Measurements from ENCODE around the gene RTN4IP1. TPM values are rescaled to one million over a fixed set of nuclear protein-coding genes. Genes with fewer than 3 reads are reported as not detected.

RTN4IP1 gene
- total RNA-seq, 1 experiment from 2014 or later = 12.5 TPM

GRCh38 chr6:106525107-106525881 lies 104.0 kb downstream of the RTN4IP1 start:
- DNase-seq = no peak
- Histone ChIP-seq H4K91ac (ENCODE audit: insufficient read length, low read depth, low read length) (no peak overlapping the region), H4K5ac (ENCODE audit: insufficient read length, low read depth, low read length) (no peak overlapping the region), H3K79me2 (ENCODE audit: insufficient read depth, low read length) (no peaks in the 10 kb centered on the region), H4K20me1 (ENCODE audit: control insufficient read depth, insufficient read depth, insufficient read length) (no peaks in the 10 kb centered on the region), H3K4me2 (ENCODE audit: insufficient read depth, insufficient read length, low read length) (no peak overlapping the region), H3K4ac (ENCODE audit: low read depth, low read length) (no peak overlapping the region), H2BK120ac (ENCODE audit: low read depth, low read length, poor library complexity, severe bottlenecking) (no peak overlapping the region), H2BK12ac (ENCODE audit: insufficient read length, low read depth, low read length) (no peak overlapping the region), H3K18ac (ENCODE audit: insufficient read length, low read depth, low read length) (no peak overlapping the region), H3K79me1 (ENCODE audit: insufficient read depth, low read depth, low read length, poor library complexity, severe bottlenecking) (no peaks in the 10 kb centered on the region), H2BK20ac (ENCODE audit: low read depth, low read length, poor library complexity, severe bottlenecking) (no peak overlapping the region), H3K27ac (ENCODE audit: insufficient read length, low read depth, low read length) (no peak overlapping the region), H2BK15ac (ENCODE audit: low read depth, low read length) (no peak overlapping the region), H3T11ph (ENCODE audit: low read length) (no peak overlapping the region), H3K23me2 (ENCODE audit: insufficient read length, low read depth, low read length, poor library complexity, severe bottlenecking) (no peaks in the 10 kb centered on the region), H3K9me3 (ENCODE audit: control insufficient read depth, low read depth, low read length) (no peaks in the 10 kb centered on the region), H2AFZ (ENCODE audit: low read length) (no peak overlapping the region), H2AK5ac (ENCODE audit: insufficient read length, low read length) (no peak overlapping the region), H4K8ac (replicated peaks; ENCODE audit: insufficient read length, low read depth, low read length) (no peak overlapping the region), H3K9ac (ENCODE audit: extremely low read depth, insufficient read length, low read length) (no peak overlapping the region), H3K56ac (ENCODE audit: insufficient read length, low read depth, low read length) (no peak overlapping the region), H3K23ac (ENCODE audit: insufficient read length, low read depth, low read length) (no peak overlapping the region), H3K14ac (ENCODE audit: insufficient read depth, low read length) (no peak overlapping the region), H2BK5ac (ENCODE audit: insufficient read length, low read length) (no peak overlapping the region), H3K4me1 (ENCODE audit: insufficient read depth, low read length) (no peaks in the 10 kb centered on the region; the same call in none of the 2 replicates), H3K27me3 (ENCODE audit: insufficient read depth, low read length) (no peaks in the 10 kb centered on the region)
- no peaks in the 10 kb centered on the region for H3K9me3 Mint-ChIP-seq
- H3K27me3 Mint-ChIP-seq (ENCODE audit: low read depth) = no peaks in the 10 kb centered on the region
- peaks cover 6 to 7% of the 10 kb centered on the region in 2 experiments; a peak in 3 of 4 replicates for H3K4me1 Mint-ChIP-seq
- no peak overlapping the region for H3K4me3 Mint-ChIP-seq
- no peak for TF ChIP-seq CTCF (conservative IDR thresholded peaks at IDR 0.05)
- no peaks in the 10 kb centered on the region for H3K36me3 Mint-ChIP-seq (ENCODE audit: insufficient read depth in 1 of 3, low read depth in 3 of 3)
- no peak overlapping the region for H3K27ac Mint-ChIP-seq
- no CpG with 5 or more reads among the region's 7 CpGs for WGBS (ENCODE audit: extremely low coverage, insufficient read length, low lambda C conversion rate)

Measured in H9 (cell line).